T-helper 1 cell (primary cell): ENCODE data around the gene AKT3.

Source experiments
- DNase-seq, 5 donors: peaks; one replicate each; pipeline ENCODE4 v3.0.0-alpha.2; 2012 to 2020

The AKT3 gene

GRCh38 chr1:243455760-243456651 is 394.0 kb downstream of the AKT3 start:
- no peak for DNase-seq

- no peak for DNase-seq
These were observed 395.6 kb downstream of the AKT3 start for GRCh38 chr1:243454328-243454997.

- no peak for DNase-seq
These were observed 398.0 kb downstream of the AKT3 start for GRCh38 chr1:243452092-243452491.

- DNase-seq = no peak
These were observed 400.7 kb downstream of the AKT3 start for GRCh38 chr1:243449373-243449772.

- no peak for DNase-seq
These were observed 402.2 kb downstream of the AKT3 start for GRCh38 chr1:243447844-243448243.

- DNase-seq = peak in 1 of 5 donors; percentile 18
These were observed 402.7 kb downstream of the AKT3 start for GRCh38 chr1:243447347-243447746.

- DNase-seq = no peak
These were observed 406.5 kb downstream of the AKT3 start for GRCh38 chr1:243443557-243443956.

GRCh38 chr1:243441601-243442000 is 408.4 kb downstream of the AKT3 start:
- no peak for DNase-seq

GRCh38 chr1:243440406-243440805 is 409.6 kb downstream of the AKT3 start:
- DNase-seq = no peak

- no peak for DNase-seq
These were observed 411.2 kb downstream of the AKT3 start for GRCh38 chr1:243438815-243439214.
